ENCODE data around the gene MALSU1.

The MALSU1 gene

GRCh38 chr7:23315366-23315765, 16.2 kb downstream of the MALSU1 start:
- Histone ChIP-seq H3K4me3 (ENCODE audit: low read length) (no peak overlapping the region), H3K4me2 (ENCODE audit: low read length) (no peak overlapping the region), H3K23ac (ENCODE audit: low read length) (no peak overlapping the region), H3K36me3 (ENCODE audit: control insufficient read depth, insufficient read depth, low read length) (peaks cover 17% of the 10 kb centered on the region), H2BK5ac (ENCODE audit: low read length) (no peak overlapping the region), H3K27me3 (ENCODE audit: insufficient read depth, low read length, poor library complexity) (no peaks in the 10 kb centered on the region), H3K4me1 (ENCODE audit: control insufficient read depth, low read depth, low read length) (no peaks in the 10 kb centered on the region), H4K5ac (ENCODE audit: low read length) (no peak overlapping the region), H3K79me1 (ENCODE audit: low read length) (no peaks in the 10 kb centered on the region), H3K56ac (ENCODE audit: low read length) (no peak overlapping the region), H3K18ac (ENCODE audit: low read length) (no peak overlapping the region), H2BK15ac (replicated peaks; ENCODE audit: low read depth) (no peak overlapping the region), H3K9ac (ENCODE audit: low read length) (no peak overlapping the region), H4K8ac (ENCODE audit: low read depth, low read length) (no peak overlapping the region), H3K79me2 (ENCODE audit: control insufficient read depth, insufficient read depth, low read length) (no peaks in the 10 kb centered on the region), H3K4ac (ENCODE audit: low read depth, low read length) (no peak overlapping the region), H2BK120ac (ENCODE audit: low read depth, low read length) (no peak overlapping the region), H3K27ac (ENCODE audit: low read depth, low read length) (no peak overlapping the region), H2AK5ac (ENCODE audit: low read length) (no peak overlapping the region)
- no CpG with 5 or more reads among the region's 7 CpGs for WGBS (ENCODE audit: extremely low coverage, insufficient coverage, low lambda C conversion rate)
- DNase-seq, result no peak

- H3K79me2 ChIP-seq (ENCODE audit: control insufficient read depth, insufficient read depth, low read length), result no peaks in the 10 kb centered on the region
- WGBS (ENCODE audit: extremely low coverage, insufficient coverage, low lambda C conversion rate), result no CpG with 5 or more reads among the region's 1 CpG
- no peak for DNase-seq
- no peak overlapping the region for H4K5ac ChIP-seq (ENCODE audit: low read length)
- no peak overlapping the region for H3K4ac ChIP-seq (ENCODE audit: low read depth, low read length)
- no peak overlapping the region for H3K27ac ChIP-seq (ENCODE audit: low read depth, low read length)
- H2BK120ac ChIP-seq (ENCODE audit: low read depth, low read length), result no peak overlapping the region
- no peak overlapping the region for H3K23ac ChIP-seq (ENCODE audit: low read length)
- no peak overlapping the region for H4K8ac ChIP-seq (ENCODE audit: low read depth, low read length)
- H3K18ac ChIP-seq (ENCODE audit: low read length), result no peak overlapping the region
- no peak overlapping the region for H2AK5ac ChIP-seq (ENCODE audit: low read length)
- H3K56ac ChIP-seq (ENCODE audit: low read length), result no peak overlapping the region
- H3K27me3 ChIP-seq (ENCODE audit: insufficient read depth, low read length, poor library complexity), result no peaks in the 10 kb centered on the region
- no peaks in the 10 kb centered on the region for H3K4me1 ChIP-seq (ENCODE audit: control insufficient read depth, low read depth, low read length)
- H2BK15ac ChIP-seq (replicated peaks; ENCODE audit: low read depth), result no peak overlapping the region
- no peak overlapping the region for H3K4me2 ChIP-seq (ENCODE audit: low read length)
- no peak overlapping the region for H2BK5ac ChIP-seq (ENCODE audit: low read length)
- no peak overlapping the region for H3K4me3 ChIP-seq (ENCODE audit: low read length)
- no peak overlapping the region for H3K9ac ChIP-seq (ENCODE audit: low read length)
- H3K36me3 ChIP-seq (ENCODE audit: control insufficient read depth, insufficient read depth, low read length), result no peaks in the 10 kb centered on the region
- no peaks in the 10 kb centered on the region for H3K79me1 ChIP-seq (ENCODE audit: low read length)
Observed at GRCh38 chr7:23331132-23331531, 32.0 kb downstream of the MALSU1 start.

GRCh38 chr7:23332193-23332592, 33.1 kb downstream of the MALSU1 start:
- Histone ChIP-seq H3K27me3 (ENCODE audit: insufficient read depth, low read length, poor library complexity) (no peaks in the 10 kb centered on the region), H4K5ac (ENCODE audit: low read length) (no peak overlapping the region), H3K4me2 (ENCODE audit: low read length) (no peak overlapping the region), H2BK5ac (ENCODE audit: low read length) (no peak overlapping the region), H3K23ac (ENCODE audit: low read length) (no peak overlapping the region), H2AK5ac (ENCODE audit: low read length) (no peak overlapping the region), H3K4me3 (ENCODE audit: low read length) (no peak overlapping the region), H3K79me1 (ENCODE audit: low read length) (no peaks in the 10 kb centered on the region), H3K9ac (ENCODE audit: low read length) (no peak overlapping the region), H3K27ac (ENCODE audit: low read depth, low read length) (no peak overlapping the region), H3K4me1 (ENCODE audit: control insufficient read depth, low read depth, low read length) (no peaks in the 10 kb centered on the region), H3K56ac (ENCODE audit: low read length) (no peak overlapping the region), H4K8ac (ENCODE audit: low read depth, low read length) (no peak overlapping the region), H2BK120ac (ENCODE audit: low read depth, low read length) (no peak overlapping the region), H3K36me3 (ENCODE audit: control insufficient read depth, insufficient read depth, low read length) (no peaks in the 10 kb centered on the region), H3K79me2 (ENCODE audit: control insufficient read depth, insufficient read depth, low read length) (no peaks in the 10 kb centered on the region), H3K18ac (ENCODE audit: low read length) (no peak overlapping the region), H2BK15ac (replicated peaks; ENCODE audit: low read depth) (no peak overlapping the region), H3K4ac (ENCODE audit: low read depth, low read length) (no peak overlapping the region)
- DNase-seq, result no peak

- H3K27me3 ChIP-seq (ENCODE audit: insufficient read depth, low read length, poor library complexity), result no peaks in the 10 kb centered on the region
- H3K27ac ChIP-seq (ENCODE audit: low read depth, low read length), result no peak overlapping the region
- H3K18ac ChIP-seq (ENCODE audit: low read length), result no peak overlapping the region
- H3K56ac ChIP-seq (ENCODE audit: low read length), result no peak overlapping the region
- no peak overlapping the region for H2BK120ac ChIP-seq (ENCODE audit: low read depth, low read length)
- no peak overlapping the region for H3K4me3 ChIP-seq (ENCODE audit: low read length)
- no peak overlapping the region for H3K4ac ChIP-seq (ENCODE audit: low read depth, low read length)
- no peak overlapping the region for H4K8ac ChIP-seq (ENCODE audit: low read depth, low read length)
- no peaks in the 10 kb centered on the region for H3K79me1 ChIP-seq (ENCODE audit: low read length)
- H2AK5ac ChIP-seq (ENCODE audit: low read length), result no peak overlapping the region
- WGBS (ENCODE audit: extremely low coverage, insufficient coverage, low lambda C conversion rate), result no CpG with 5 or more reads among the region's 4 CpGs
- H3K79me2 ChIP-seq (ENCODE audit: control insufficient read depth, insufficient read depth, low read length), result no peaks in the 10 kb centered on the region
- no peak overlapping the region for H2BK5ac ChIP-seq (ENCODE audit: low read length)
- no peak for DNase-seq
- no peak overlapping the region for H4K5ac ChIP-seq (ENCODE audit: low read length)
- H2BK15ac ChIP-seq (replicated peaks; ENCODE audit: low read depth), result no peak overlapping the region
- no peak overlapping the region for H3K4me2 ChIP-seq (ENCODE audit: low read length)
- H3K23ac ChIP-seq (ENCODE audit: low read length), result no peak overlapping the region
- peaks cover 5% of the 10 kb centered on the region for H3K36me3 ChIP-seq (ENCODE audit: control insufficient read depth, insufficient read depth, low read length)
- no peak overlapping the region for H3K9ac ChIP-seq (ENCODE audit: low read length)
- no peaks in the 10 kb centered on the region for H3K4me1 ChIP-seq (ENCODE audit: control insufficient read depth, low read depth, low read length)
Observed at GRCh38 chr7:23332910-23333612, 33.9 kb downstream of the MALSU1 start.

- Histone ChIP-seq H3K79me2 (ENCODE audit: control insufficient read depth, insufficient read depth, low read length) (no peaks in the 10 kb centered on the region), H4K8ac (ENCODE audit: low read depth, low read length) (no peak overlapping the region), H3K9ac (ENCODE audit: low read length) (no peak overlapping the region), H3K23ac (ENCODE audit: low read length) (no peak overlapping the region), H3K18ac (ENCODE audit: low read length) (no peak overlapping the region), H3K27ac (ENCODE audit: low read depth, low read length) (no peak overlapping the region), H3K79me1 (ENCODE audit: low read length) (no peaks in the 10 kb centered on the region), H3K4me1 (ENCODE audit: control insufficient read depth, low read depth, low read length) (no peaks in the 10 kb centered on the region), H2BK120ac (ENCODE audit: low read depth, low read length) (no peak overlapping the region), H3K4me2 (ENCODE audit: low read length) (no peak overlapping the region), H2BK5ac (ENCODE audit: low read length) (no peak overlapping the region), H2BK15ac (replicated peaks; ENCODE audit: low read depth) (no peak overlapping the region), H3K27me3 (ENCODE audit: insufficient read depth, low read length, poor library complexity) (no peaks in the 10 kb centered on the region), H4K5ac (ENCODE audit: low read length) (no peak overlapping the region), H3K36me3 (ENCODE audit: control insufficient read depth, insufficient read depth, low read length) (peaks cover 5% of the 10 kb centered on the region), H3K4ac (ENCODE audit: low read depth, low read length) (no peak overlapping the region), H3K4me3 (ENCODE audit: low read length) (no peak overlapping the region), H2AK5ac (ENCODE audit: low read length) (no peak overlapping the region), H3K56ac (ENCODE audit: low read length) (no peak overlapping the region)
- no peak for DNase-seq
- WGBS (ENCODE audit: extremely low coverage, insufficient coverage, low lambda C conversion rate), result no CpG with 5 or more reads among the region's 9 CpGs
Observed at GRCh38 chr7:23333671-23334246, 34.6 kb downstream of the MALSU1 start.
